Loucy (cell line): Measurements from ENCODE around the gene CDH15.

ENCODE experiments used
- H2AFZ ChIP-seq: fragments of 200-600 bp; sonication (generic); 2 replicates; pipeline ENCODE4 v1.6.0; 2016; ENCODE audit warnings: antibody characterized with exemption, mild to moderate bottlenecking, low read length, moderate library complexity
- H3F3A ChIP-seq: fragments of 200-600 bp; 2 replicates; pipeline ENCODE4 v1.6.0; 2016; ENCODE audit warnings: antibody characterized with exemption, low read depth, mild to moderate bottlenecking
- H3K27me3 ChIP-seq: fragments of 200-600 bp; sonication (generic); 2 replicates; pipeline ENCODE4 v1.6.1; 2014; ENCODE audit warnings: low read length, mild to moderate bottlenecking; ENCODE audit not compliant: insufficient read depth, poor library complexity, severe bottlenecking
- H3K36me3 ChIP-seq: fragments of 200-600 bp; sonication (generic); 2 replicates; pipeline ENCODE4 v1.6.1; 2016; ENCODE audit warnings: low read length; ENCODE audit not compliant: insufficient read depth
- H3K4me1 ChIP-seq: fragments of 200-600 bp; sonication (generic); 2 replicates; pipeline ENCODE4 v1.5.1; 2014; ENCODE audit warnings: low read length, mild to moderate bottlenecking; ENCODE audit not compliant: insufficient read depth, poor library complexity, severe bottlenecking
- H3K4me2 ChIP-seq: fragments of 200-600 bp; sonication (generic); 2 replicates; pipeline ENCODE4 v1.6.0; 2014; ENCODE audit warnings: antibody characterized with exemption, low read length, low read depth, mild to moderate bottlenecking; ENCODE audit not compliant: poor library complexity, severe bottlenecking
- H3K4me3 ChIP-seq: fragments of 200-600 bp; sonication (generic); 2 replicates; pipeline ENCODE4 v1.5.1; 2014; ENCODE audit warnings: low read length, mild to moderate bottlenecking, mixed read lengths; ENCODE audit not compliant: poor library complexity, severe bottlenecking
- H3K79me2 ChIP-seq: fragments of 200-600 bp; sonication (generic); 2 replicates; pipeline ENCODE4 v1.6.1; 2014; ENCODE audit warnings: low read length; ENCODE audit not compliant: insufficient read depth
- H3K9ac ChIP-seq: fragments of 200-600 bp; sonication (generic); 2 replicates; pipeline ENCODE4 v1.6.0; 2014; ENCODE audit warnings: mild to moderate bottlenecking, low read depth, low read length, moderate library complexity; ENCODE audit not compliant: poor library complexity, severe bottlenecking
- H3K9me2 ChIP-seq: fragments of 200-600 bp; sonication (generic); replicated peaks from 2 replicates; pipeline ENCODE4 v1.6.1; 2016; ENCODE audit warnings: low read depth, low read length, mixed read lengths
- H3K9me3 ChIP-seq: fragments of 200-600 bp; sonication (generic); 2 replicates; pipeline ENCODE4 v1.6.1; 2014; ENCODE audit warnings: mild to moderate bottlenecking, antibody characterized with exemption, low read length, low read depth; ENCODE audit not compliant: insufficient read depth
- H4K20me1 ChIP-seq: fragments of 200-600 bp; sonication (generic); 2 replicates; pipeline ENCODE4 v1.6.0; 2014; ENCODE audit warnings: antibody characterized with exemption, low read length, mild to moderate bottlenecking; ENCODE audit not compliant: insufficient read depth, poor library complexity, severe bottlenecking
- EZH2phosphoT487 ChIP-seq: fragments of 200-600 bp; IDR thresholded peaks from 2 replicates; pipeline ENCODE4 v1.6.1; 2018; ENCODE audit warnings: antibody characterized with exemption, mild to moderate bottlenecking, moderate library complexity, borderline replicate concordance
- TF ChIP-seq, protein P1 (sequence below): fragments of 200-600 bp; sonication (generic); conservative IDR thresholded peaks from 2 replicates; pipeline ENCODE4 v1.5.1; 2014; ENCODE audit warnings: mild to moderate bottlenecking, antibody characterized with exemption, low read length

The CDH15 gene

GRCh38 chr16:89189358-89190025 lies 17.9 kb downstream of the CDH15 start:
- H3K79me2 ChIP-seq, result no peaks in the 10 kb centered on the region
- H3K9ac ChIP-seq, result no peak overlapping the region
- TF ChIP-seq EZH2phosphoT487, result no peak
- TF ChIP-seq, protein P1, sequence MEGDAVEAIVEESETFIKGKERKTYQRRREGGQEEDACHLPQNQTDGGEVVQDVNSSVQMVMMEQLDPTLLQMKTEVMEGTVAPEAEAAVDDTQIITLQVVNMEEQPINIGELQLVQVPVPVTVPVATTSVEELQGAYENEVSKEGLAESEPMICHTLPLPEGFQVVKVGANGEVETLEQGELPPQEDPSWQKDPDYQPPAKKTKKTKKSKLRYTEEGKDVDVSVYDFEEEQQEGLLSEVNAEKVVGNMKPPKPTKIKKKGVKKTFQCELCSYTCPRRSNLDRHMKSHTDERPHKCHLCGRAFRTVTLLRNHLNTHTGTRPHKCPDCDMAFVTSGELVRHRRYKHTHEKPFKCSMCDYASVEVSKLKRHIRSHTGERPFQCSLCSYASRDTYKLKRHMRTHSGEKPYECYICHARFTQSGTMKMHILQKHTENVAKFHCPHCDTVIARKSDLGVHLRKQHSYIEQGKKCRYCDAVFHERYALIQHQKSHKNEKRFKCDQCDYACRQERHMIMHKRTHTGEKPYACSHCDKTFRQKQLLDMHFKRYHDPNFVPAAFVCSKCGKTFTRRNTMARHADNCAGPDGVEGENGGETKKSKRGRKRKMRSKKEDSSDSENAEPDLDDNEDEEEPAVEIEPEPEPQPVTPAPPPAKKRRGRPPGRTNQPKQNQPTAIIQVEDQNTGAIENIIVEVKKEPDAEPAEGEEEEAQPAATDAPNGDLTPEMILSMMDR, result no peak
- H3K4me1 ChIP-seq, result no peaks in the 10 kb centered on the region
- no peaks in the 10 kb centered on the region for H3K9me3 ChIP-seq
- H3K27me3 ChIP-seq, result no peaks in the 10 kb centered on the region
- H3F3A ChIP-seq, result no peaks in the 10 kb centered on the region
- H3K9me2 ChIP-seq, result no peaks in the 10 kb centered on the region
- no peaks in the 10 kb centered on the region for H3K36me3 ChIP-seq
- no peak overlapping the region for H3K4me2 ChIP-seq
- no peak overlapping the region for H3K4me3 ChIP-seq
- no peak overlapping the region for H2AFZ ChIP-seq
- no peaks in the 10 kb centered on the region for H4K20me1 ChIP-seq

- no peaks in the 10 kb centered on the region for H3K79me2 ChIP-seq
- H3K4me2 ChIP-seq, result no peak overlapping the region
- no peaks in the 10 kb centered on the region for H3K9me3 ChIP-seq
- no peaks in the 10 kb centered on the region for H3K9me2 ChIP-seq
- no peak overlapping the region for H2AFZ ChIP-seq
- no peaks in the 10 kb centered on the region for H4K20me1 ChIP-seq
- no peaks in the 10 kb centered on the region for H3F3A ChIP-seq
- no peak overlapping the region for H3K4me3 ChIP-seq
- no peaks in the 10 kb centered on the region for H3K4me1 ChIP-seq
- no peak overlapping the region for H3K9ac ChIP-seq
- H3K27me3 ChIP-seq, result no peaks in the 10 kb centered on the region
- TF ChIP-seq, protein P1, result no peak
- TF ChIP-seq EZH2phosphoT487, result no peak
- H3K36me3 ChIP-seq, result no peaks in the 10 kb centered on the region
These were observed 18.8 kb downstream of the CDH15 start for GRCh38 chr16:89190150-89190958.

- Histone ChIP-seq H3F3A (no peaks in the 10 kb centered on the region), H3K9ac (no peak overlapping the region), H3K36me3 (no peaks in the 10 kb centered on the region), H3K9me3 (no peaks in the 10 kb centered on the region), H3K27me3 (no peaks in the 10 kb centered on the region), H3K79me2 (no peaks in the 10 kb centered on the region), H2AFZ (no peak overlapping the region), H4K20me1 (no peaks in the 10 kb centered on the region), H3K4me2 (no peak overlapping the region), H3K9me2 (no peaks in the 10 kb centered on the region), H3K4me3 (no peak overlapping the region), H3K4me1 (no peaks in the 10 kb centered on the region)
- TF ChIP-seq EZH2phosphoT487, result no peak
- TF ChIP-seq, protein P1, result no peak
These were observed 19.7 kb downstream of the CDH15 start for GRCh38 chr16:89191033-89191900.
